Effector memory CD4-positive, alpha-beta T cell (primary cell): Measurements from ENCODE around the gene FOXN3.

Experiments
- DNase-seq, 3 donors: peaks; one replicate each; pipeline ENCODE4 v3.0.0-alpha.2; 2020
- H3K27ac ChIP-seq: 2 replicates; pipeline ENCODE4 v1.7.0; 2013; ENCODE audit warnings: mild to moderate bottlenecking, low read length, moderate library complexity; ENCODE audit not compliant: insufficient read depth, poor library complexity, severe bottlenecking
- H3K27me3 ChIP-seq: replicated peaks from 2 replicates; pipeline ENCODE4 v1.7.0; 2013; ENCODE audit warnings: mild to moderate bottlenecking, low read length; ENCODE audit not compliant: insufficient read depth, control insufficient read depth, poor library complexity, severe bottlenecking
- H3K36me3 ChIP-seq: 2 replicates; pipeline ENCODE4 v1.7.0; 2013; ENCODE audit warnings: mild to moderate bottlenecking, low read length, moderate library complexity; ENCODE audit not compliant: control insufficient read depth, insufficient read depth
- H3K4me1 ChIP-seq: 2 replicates; pipeline ENCODE4 v1.7.0; 2013; ENCODE audit warnings: low read length, mild to moderate bottlenecking; ENCODE audit not compliant: control insufficient read depth, insufficient read depth, poor library complexity, severe bottlenecking
- H3K4me3 ChIP-seq: 2 replicates; pipeline ENCODE4 v1.7.0; 2013; ENCODE audit warnings: low read length, low read depth, mild to moderate bottlenecking; ENCODE audit not compliant: insufficient read depth, poor library complexity, severe bottlenecking
- H3K9me3 ChIP-seq: 2 replicates; pipeline ENCODE4 v1.7.0; 2013; ENCODE audit warnings: mild to moderate bottlenecking, low read length, moderate library complexity; ENCODE audit not compliant: control insufficient read depth

FOXN3 gene

GRCh38 chr14:89143595-89143994 is 273.4 kb downstream of the FOXN3 start:
- H3K27ac ChIP-seq = no peak overlapping the region
- no peaks in the 10 kb centered on the region for H3K9me3 ChIP-seq
- no peak overlapping the region for H3K4me3 ChIP-seq
- H3K36me3 ChIP-seq = no peaks in the 10 kb centered on the region
- H3K27me3 ChIP-seq = no peaks in the 10 kb centered on the region
- no peak for DNase-seq
- H3K4me1 ChIP-seq = no peaks in the 10 kb centered on the region

- Histone ChIP-seq H3K36me3 (no peaks in the 10 kb centered on the region), H3K9me3 (no peaks in the 10 kb centered on the region), H3K27me3 (no peaks in the 10 kb centered on the region), H3K4me3 (no peak overlapping the region), H3K27ac (no peak overlapping the region), H3K4me1 (no peaks in the 10 kb centered on the region)
- no peak for DNase-seq
These were observed 274.7 kb downstream of the FOXN3 start for GRCh38 chr14:89142366-89142765.

- no peaks in the 10 kb centered on the region for H3K27me3 ChIP-seq
- H3K36me3 ChIP-seq = no peaks in the 10 kb centered on the region
- no peaks in the 10 kb centered on the region for H3K9me3 ChIP-seq
- DNase-seq = no peak
- H3K4me1 ChIP-seq = no peaks in the 10 kb centered on the region
- H3K4me3 ChIP-seq = no peak overlapping the region
- H3K27ac ChIP-seq = no peak overlapping the region
These were observed 275.2 kb downstream of the FOXN3 start for GRCh38 chr14:89141862-89142261.

- Histone ChIP-seq H3K4me3 (no peak overlapping the region), H3K36me3 (no peaks in the 10 kb centered on the region)
These were observed 276.7 kb downstream of the FOXN3 start for GRCh38 chr14:89140326-89140725.

GRCh38 chr14:89139404-89140247 is 277.4 kb downstream of the FOXN3 start:
- Histone ChIP-seq H3K4me1 (no peaks in the 10 kb centered on the region), H3K27me3 (no peaks in the 10 kb centered on the region), H3K4me3 (no peak overlapping the region), H3K36me3 (no peaks in the 10 kb centered on the region), H3K27ac (no peak overlapping the region), H3K9me3 (no peaks in the 10 kb centered on the region)
- no peak for DNase-seq

More at GRCh38 chr14:89140326-89140725, 276.7 kb downstream of the FOXN3 start:
- H3K27me3 ChIP-seq = no peaks in the 10 kb centered on the region
- H3K4me1 ChIP-seq = no peaks in the 10 kb centered on the region
- no peak overlapping the region for H3K27ac ChIP-seq
- DNase-seq = no peak
- H3K9me3 ChIP-seq = no peaks in the 10 kb centered on the region

- Histone ChIP-seq H3K27me3 (no peaks in the 10 kb centered on the region), H3K4me1 (no peaks in the 10 kb centered on the region), H3K27ac (no peak overlapping the region), H3K4me3 (no peak overlapping the region), H3K36me3 (no peaks in the 10 kb centered on the region), H3K9me3 (no peaks in the 10 kb centered on the region)
- no peak for DNase-seq
These were observed 278.2 kb downstream of the FOXN3 start for GRCh38 chr14:89138846-89139245.

GRCh38 chr14:89137526-89138163 is 279.4 kb downstream of the FOXN3 start:
- Histone ChIP-seq H3K4me1 (no peaks in the 10 kb centered on the region), H3K4me3 (no peak overlapping the region), H3K27me3 (no peaks in the 10 kb centered on the region), H3K27ac (no peak overlapping the region), H3K36me3 (no peaks in the 10 kb centered on the region), H3K9me3 (no peaks in the 10 kb centered on the region)
- DNase-seq = no peak

GRCh38 chr14:89136587-89136986 is 280.4 kb downstream of the FOXN3 start:
- no peaks in the 10 kb centered on the region for H3K27me3 ChIP-seq

GRCh38 chr14:89134640-89135039 is 282.4 kb downstream of the FOXN3 start:
- no peak overlapping the region for H3K4me3 ChIP-seq
- no peaks in the 10 kb centered on the region for H3K36me3 ChIP-seq
- H3K9me3 ChIP-seq = no peaks in the 10 kb centered on the region
- DNase-seq = no peak
- H3K27ac ChIP-seq = no peak overlapping the region
- H3K27me3 ChIP-seq = no peaks in the 10 kb centered on the region
- H3K4me1 ChIP-seq = no peaks in the 10 kb centered on the region

More at GRCh38 chr14:89136587-89136986, 280.4 kb downstream of the FOXN3 start:
- Histone ChIP-seq H3K4me3 (no peak overlapping the region), H3K4me1 (no peaks in the 10 kb centered on the region), H3K27ac (no peak overlapping the region), H3K9me3 (no peaks in the 10 kb centered on the region), H3K36me3 (no peaks in the 10 kb centered on the region)
- DNase-seq = no peak

- Histone ChIP-seq H3K4me3 (no peak overlapping the region), H3K27ac (no peak overlapping the region), H3K27me3 (no peaks in the 10 kb centered on the region), H3K36me3 (no peaks in the 10 kb centered on the region), H3K9me3 (no peaks in the 10 kb centered on the region), H3K4me1 (no peaks in the 10 kb centered on the region)
- DNase-seq = no peak
These were observed 285.9 kb downstream of the FOXN3 start for GRCh38 chr14:89131004-89131750.
